ENCODE measurements around the gene PEX12. TPM values are rescaled to one million over a fixed set of nuclear protein-coding genes. Genes with fewer than 3 reads are reported as not detected.

Gene PEX12
- total and polyA plus RNA-seq, 9 of the 15 experiments (the other 6 are each of a cell fraction or from before 2014, with no cell fraction given), result 4.0 to 12.4 (median 6.4) TPM

GRCh38 chr17:35531160-35531559 is 47.2 kb downstream of the PEX12 start:
- H3K27ac ChIP-seq (ENCODE audit: extremely low read depth, low read depth, low read length), result no peak overlapping the region
- H3K27me3 ChIP-seq (ENCODE audit: control insufficient read depth in 2 of 2, insufficient read depth in 2 of 2, low read length in 2 of 2), result no peaks in the 10 kb centered on the region
- no peaks in the 10 kb centered on the region for H3K4me1 ChIP-seq (replicated peaks in 1 of 2; ENCODE audit: control insufficient read depth in 2 of 2, insufficient read depth in 2 of 2, low read length in 2 of 2)
- in situ Hi-C loops (cut with MboI) (no loop called here), intact Hi-C loops (cut with micrococcal nuclease) (loop anchor here (10.0 kb wide), 3 partner anchors 56 to 386 kb away; partner anchors contain the start of genes NLE1, SLFN12 and UNC45B)
- BruUV-seq (replicated peaks), result no TSS peak
- no peak for DNase-seq (ENCODE audit: extremely low read depth in 1 of 4, low spot score in 3 of 4)
- no peak for ATAC-seq
- H2AFZ ChIP-seq (ENCODE audit: low read depth, low read length), result no peak overlapping the region
- H3K9ac ChIP-seq (ENCODE audit: insufficient read depth in 1 of 2, low read depth in 2 of 2, low read length in 2 of 2), result no peak overlapping the region
- no peaks in the 10 kb centered on the region for H3K9me3 ChIP-seq (replicated peaks; ENCODE audit: control insufficient read depth, insufficient read depth, low read depth, low read length)
- no peaks in the 10 kb centered on the region for H3K79me2 ChIP-seq (ENCODE audit: control insufficient read depth, insufficient read depth, low read length)
- WGBS (ENCODE audit: insufficient coverage, low coverage, missing lambda C conversion rate), result 0% methylated on average over 1 of the region's 1 CpG
- POLR2A ChIA-PET, result no interaction called here
- H3K4me2 ChIP-seq (ENCODE audit: insufficient read depth, low read length), result no peak overlapping the region
- TF ChIP-seq RBM34 (IDR thresholded peaks at IDR 0.05; ENCODE audit: borderline replicate concordance, insufficient read depth, low read length), result no peak
- TF ChIP-seq EP300 (IDR thresholded peaks at IDR 0.05; ENCODE audit: low read length), result no peak
- no peak for TF ChIP-seq ETS1 (conservative IDR thresholded peaks at IDR 0.05; ENCODE audit: control insufficient read depth, low read depth, low read length)
- no peak for TF ChIP-seq ZNF395 (CRISPR knock-in tag; IDR thresholded peaks at IDR 0.05)
- no peak for TF ChIP-seq TAL1 (IDR thresholded peaks at IDR 0.05)
- no peak for TF ChIP-seq IRF1 (CRISPR knock-in tag; IDR thresholded peaks at IDR 0.05; ENCODE audit: borderline replicate concordance)
- no peak for TF ChIP-seq HCFC1 (IDR thresholded peaks at IDR 0.05; ENCODE audit: low read depth, low read length)
- no peak for TF ChIP-seq TEAD2 (tag; IDR thresholded peaks at IDR 0.05)
- TF ChIP-seq OTX1 (CRISPR knock-in tag; IDR thresholded peaks at IDR 0.05), result no peak
- TF ChIP-seq ARHGAP35 (IDR thresholded peaks at IDR 0.05; ENCODE audit: partially characterized antibody), result no peak
- TF ChIP-seq CBX5 (IDR thresholded peaks at IDR 0.05; ENCODE audit: borderline replicate concordance, low read depth), result no peak
- TF ChIP-seq FOS (IDR thresholded peaks at IDR 0.05; ENCODE audit: extremely low read depth, insufficient read length), result no peak
- no peak for TF ChIP-seq ZNF444 (CRISPR knock-in tag; IDR thresholded peaks at IDR 0.05)
- no peak for TF ChIP-seq HEY1 (CRISPR knock-in tag; IDR thresholded peaks at IDR 0.05; ENCODE audit: borderline replicate concordance)
- no peaks in the 10 kb centered on the region for H4K20me1 ChIP-seq (replicated peaks; ENCODE audit: control insufficient read depth, insufficient read depth, low read length)
- H3K36me3 ChIP-seq (ENCODE audit: control insufficient read depth, insufficient read depth, low read length), result no peaks in the 10 kb centered on the region
- no peak overlapping the region for H3K4me3 ChIP-seq
- no peaks in the 10 kb centered on the region for H3K9me1 ChIP-seq (ENCODE audit: control insufficient read depth, insufficient read depth, low read length)
- CTCF ChIA-PET (ENCODE audit: low intra/inter-chr PET ratio), result no interaction called here
- no peak for FAIRE-seq

Data from K562 (cell line).